ENCODE data around the gene ECD.

ECD gene

DNA sequence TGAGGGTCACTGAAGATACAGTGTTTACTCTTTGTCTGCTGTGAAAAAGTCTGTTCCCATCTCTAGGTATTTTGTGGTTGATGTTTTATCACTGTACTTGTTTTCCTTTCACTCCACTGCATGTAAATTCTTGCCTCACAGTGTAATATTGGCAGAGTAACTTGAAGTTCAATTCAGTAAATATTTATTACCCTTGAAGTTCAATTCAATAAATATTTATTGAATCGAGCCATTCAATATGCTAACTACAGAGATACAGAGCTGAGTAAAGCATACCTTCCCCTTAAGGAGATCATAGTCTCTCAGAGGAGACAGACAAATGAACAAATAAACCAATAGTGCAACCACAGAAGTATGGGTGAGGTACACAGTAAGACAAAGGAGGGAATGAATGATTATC is 48.4 kb downstream of the ECD start:
- Histone ChIP-seq H3K4me1 (ENCODE audit: insufficient read depth, low read length, poor library complexity, severe bottlenecking) (no peaks in the 10 kb centered on the region), H3K27me3 (ENCODE audit: insufficient read depth, low read length, poor library complexity, severe bottlenecking) (no peaks in the 10 kb centered on the region), H3K36me3 (ENCODE audit: insufficient read depth, low read length) (no peaks in the 10 kb centered on the region), H2AFZ (ENCODE audit: low read length) (no peak overlapping the region), H3K4me3 (ENCODE audit: low read length, poor library complexity, severe bottlenecking) (no peak overlapping the region), H3K9me2 (replicated peaks; ENCODE audit: low read depth, low read length) (no peaks in the 10 kb centered on the region), H3K9ac (ENCODE audit: low read depth, low read length, poor library complexity, severe bottlenecking) (no peak overlapping the region), H3K9me3 (ENCODE audit: insufficient read depth, low read depth, low read length) (no peaks in the 10 kb centered on the region), H3K79me2 (ENCODE audit: insufficient read depth, low read length) (no peaks in the 10 kb centered on the region), H3K4me2 (ENCODE audit: low read depth, low read length, poor library complexity, severe bottlenecking) (no peak overlapping the region), H4K20me1 (ENCODE audit: insufficient read depth, low read length, poor library complexity, severe bottlenecking) (no peaks in the 10 kb centered on the region), H3F3A (ENCODE audit: low read depth) (no peaks in the 10 kb centered on the region)
- TF ChIP-seq, protein P1, sequence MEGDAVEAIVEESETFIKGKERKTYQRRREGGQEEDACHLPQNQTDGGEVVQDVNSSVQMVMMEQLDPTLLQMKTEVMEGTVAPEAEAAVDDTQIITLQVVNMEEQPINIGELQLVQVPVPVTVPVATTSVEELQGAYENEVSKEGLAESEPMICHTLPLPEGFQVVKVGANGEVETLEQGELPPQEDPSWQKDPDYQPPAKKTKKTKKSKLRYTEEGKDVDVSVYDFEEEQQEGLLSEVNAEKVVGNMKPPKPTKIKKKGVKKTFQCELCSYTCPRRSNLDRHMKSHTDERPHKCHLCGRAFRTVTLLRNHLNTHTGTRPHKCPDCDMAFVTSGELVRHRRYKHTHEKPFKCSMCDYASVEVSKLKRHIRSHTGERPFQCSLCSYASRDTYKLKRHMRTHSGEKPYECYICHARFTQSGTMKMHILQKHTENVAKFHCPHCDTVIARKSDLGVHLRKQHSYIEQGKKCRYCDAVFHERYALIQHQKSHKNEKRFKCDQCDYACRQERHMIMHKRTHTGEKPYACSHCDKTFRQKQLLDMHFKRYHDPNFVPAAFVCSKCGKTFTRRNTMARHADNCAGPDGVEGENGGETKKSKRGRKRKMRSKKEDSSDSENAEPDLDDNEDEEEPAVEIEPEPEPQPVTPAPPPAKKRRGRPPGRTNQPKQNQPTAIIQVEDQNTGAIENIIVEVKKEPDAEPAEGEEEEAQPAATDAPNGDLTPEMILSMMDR (conservative IDR thresholded peaks at IDR 0.05; ENCODE audit: low read length), result no peak
- no peak for TF ChIP-seq EZH2phosphoT487 (IDR thresholded peaks at IDR 0.05; ENCODE audit: borderline replicate concordance)

DNA sequence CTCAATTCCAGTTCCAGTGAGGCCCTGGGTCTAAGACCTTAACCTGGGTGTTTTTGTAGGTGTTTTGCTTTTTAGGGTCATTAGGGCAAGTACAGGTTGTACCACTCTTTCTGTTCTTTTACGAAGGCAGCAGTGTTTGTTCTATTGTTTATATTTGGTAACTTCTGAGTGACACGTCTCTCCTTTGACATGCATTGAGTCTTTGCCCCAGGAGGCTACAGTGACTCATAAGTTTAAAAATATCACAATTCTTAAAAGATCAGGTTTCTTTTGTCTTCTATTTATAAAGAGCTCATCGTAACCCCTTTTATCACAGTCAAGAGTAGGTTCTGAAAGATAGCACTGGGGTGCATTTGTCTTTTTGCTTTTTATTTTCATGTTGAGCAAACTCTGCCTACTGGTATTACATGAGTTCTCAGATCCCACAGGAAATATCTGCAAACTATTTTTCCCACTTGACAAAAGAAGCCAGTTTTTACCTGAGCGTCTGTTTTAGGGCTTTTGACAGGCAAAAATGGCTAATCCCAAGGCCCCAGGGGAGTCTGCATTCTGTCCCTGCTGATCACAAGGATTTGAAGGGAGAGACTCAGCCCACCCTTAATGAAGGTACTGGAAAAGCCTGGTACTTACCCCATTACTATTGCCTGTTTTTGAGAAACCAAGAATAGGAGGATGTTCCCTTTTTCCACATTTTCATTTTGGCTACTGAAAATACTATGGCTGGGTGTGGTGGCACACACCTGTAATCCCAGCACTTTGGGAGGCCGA is 49.6 kb downstream of the ECD start:
- no peak overlapping the region for H3K4me3 ChIP-seq (ENCODE audit: low read length, poor library complexity, severe bottlenecking)
- TF ChIP-seq, protein P1 (conservative IDR thresholded peaks at IDR 0.05; ENCODE audit: low read length), result no peak
- no peak for TF ChIP-seq EZH2phosphoT487 (IDR thresholded peaks at IDR 0.05; ENCODE audit: borderline replicate concordance)
- H3K36me3 ChIP-seq (ENCODE audit: insufficient read depth, low read length), result no peaks in the 10 kb centered on the region
- no peaks in the 10 kb centered on the region for H3K4me1 ChIP-seq (ENCODE audit: insufficient read depth, low read length, poor library complexity, severe bottlenecking)
- H3K9me3 ChIP-seq (ENCODE audit: insufficient read depth, low read depth, low read length), result no peaks in the 10 kb centered on the region
- H3K27me3 ChIP-seq (ENCODE audit: insufficient read depth, low read length, poor library complexity, severe bottlenecking), result no peaks in the 10 kb centered on the region
- H3K9ac ChIP-seq (ENCODE audit: low read depth, low read length, poor library complexity, severe bottlenecking), result no peak overlapping the region
- no peaks in the 10 kb centered on the region for H4K20me1 ChIP-seq (ENCODE audit: insufficient read depth, low read length, poor library complexity, severe bottlenecking)
- no peaks in the 10 kb centered on the region for H3K9me2 ChIP-seq (replicated peaks; ENCODE audit: low read depth, low read length)
- no peaks in the 10 kb centered on the region for H3K79me2 ChIP-seq (ENCODE audit: insufficient read depth, low read length)
- no peaks in the 10 kb centered on the region for H3F3A ChIP-seq (ENCODE audit: low read depth)
- no peak overlapping the region for H3K4me2 ChIP-seq (ENCODE audit: low read depth, low read length, poor library complexity, severe bottlenecking)
- no peak overlapping the region for H2AFZ ChIP-seq (ENCODE audit: low read length)

DNA sequence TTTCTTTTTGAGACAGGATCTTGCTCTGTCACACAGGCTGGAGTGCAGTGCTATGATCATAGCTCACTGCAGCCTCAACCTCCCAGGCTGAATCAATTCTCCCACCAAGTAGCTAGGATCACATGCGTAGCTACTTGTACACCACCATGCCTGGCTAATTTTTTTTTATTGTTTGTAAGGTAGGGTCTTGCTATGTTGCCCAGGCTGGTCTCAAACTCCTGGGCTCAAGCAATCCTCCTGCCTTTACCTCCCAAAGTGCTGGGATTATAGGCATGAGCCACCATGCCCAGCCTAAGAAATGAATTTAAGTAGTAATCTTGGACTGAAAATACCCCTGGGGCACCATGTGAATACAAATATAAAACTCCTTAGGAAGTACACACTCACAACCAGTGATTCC is 51.8 kb downstream of the ECD start:
- no peaks in the 10 kb centered on the region for H3K9me2 ChIP-seq (replicated peaks; ENCODE audit: low read depth, low read length)
- no peaks in the 10 kb centered on the region for H4K20me1 ChIP-seq (ENCODE audit: insufficient read depth, low read length, poor library complexity, severe bottlenecking)
- no peaks in the 10 kb centered on the region for H3K4me1 ChIP-seq (ENCODE audit: insufficient read depth, low read length, poor library complexity, severe bottlenecking)
- H3F3A ChIP-seq (ENCODE audit: low read depth), result 0 out of 2 replicates have a peak, but pooled peaks cover 2% of the 10 kb centered on the region
- H3K36me3 ChIP-seq (ENCODE audit: insufficient read depth, low read length), result no peaks in the 10 kb centered on the region
- TF ChIP-seq, protein P1 (conservative IDR thresholded peaks at IDR 0.05; ENCODE audit: low read length), result no peak
- TF ChIP-seq EZH2phosphoT487 (IDR thresholded peaks at IDR 0.05; ENCODE audit: borderline replicate concordance), result no peak
- no peaks in the 10 kb centered on the region for H3K79me2 ChIP-seq (ENCODE audit: insufficient read depth, low read length)
- H3K9me3 ChIP-seq (ENCODE audit: insufficient read depth, low read depth, low read length), result no peaks in the 10 kb centered on the region
- H3K4me3 ChIP-seq (ENCODE audit: low read length, poor library complexity, severe bottlenecking), result no peak overlapping the region
- no peak overlapping the region for H2AFZ ChIP-seq (ENCODE audit: low read length)
- H3K27me3 ChIP-seq (ENCODE audit: insufficient read depth, low read length, poor library complexity, severe bottlenecking), result no peaks in the 10 kb centered on the region
- H3K4me2 ChIP-seq (ENCODE audit: low read depth, low read length, poor library complexity, severe bottlenecking), result no peak overlapping the region
- no peak overlapping the region for H3K9ac ChIP-seq (ENCODE audit: low read depth, low read length, poor library complexity, severe bottlenecking)

Measured in Loucy (cell line).